H1 (cell line): ENCODE results near the gene CAPN15. TPM values are rescaled to one million over a fixed set of nuclear protein-coding genes. Genes with fewer than 3 reads are reported as not detected.

Experiments
- CTCF ChIA-PET: fragments of 300-600 bp; sonication (Branson Sonifier 250); formaldehyde crosslinking; loops from one replicate; lab custom pipeline; 2021; ENCODE audit not compliant: partially characterized antibody; lab: Charles Lee
- POLR2A ChIA-PET: fragments of 300-600 bp; sonication (Branson Sonifier 250); formaldehyde crosslinking; loops from one replicate; lab custom pipeline; 2021; ENCODE audit warnings: inconsistent platforms; ENCODE audit not compliant: partially characterized antibody; lab: Charles Lee
- DNase-seq, 2 experiments: peaks; one replicate each; pipeline versions ENCODE4 v3.0.0 to v3.0.0-alpha.2; 2010 to 2022; ENCODE audit warnings: low spot score in 2 of 2, low read depth in 1 of 2, mixed read lengths in 1 of 2
- FAIRE-seq: peaks from 2 replicates; lab custom pipeline; 2011; peaks lifted over from hg19 to GRCh38; lab: Jason Lieb, UNC
- H2AFZ ChIP-seq: 2 replicates; pipeline ENCODE4 v1.8.1; 2012; ENCODE audit warnings: low read length, inconsistent platforms
- H2AK5ac ChIP-seq: 2 replicates; pipeline ENCODE4 v1.6.1; 2013; ENCODE audit warnings: low read depth, low read length
- H2BK120ac ChIP-seq: replicated peaks from 2 replicates; pipeline ENCODE3; 2013; ENCODE audit warnings: low read depth, low read length, inconsistent platforms
- H2BK12ac ChIP-seq: 2 replicates; pipeline ENCODE4 v1.6.1; 2013; ENCODE audit warnings: low read depth, low read length
- H2BK15ac ChIP-seq: 2 replicates; pipeline ENCODE4 v1.6.1; 2013; ENCODE audit warnings: low read length
- H2BK20ac ChIP-seq: 2 replicates; pipeline ENCODE4 v1.6.1; 2013; ENCODE audit warnings: low read length
- H2BK5ac ChIP-seq: 2 replicates; pipeline ENCODE4 v1.6.1; 2013; ENCODE audit warnings: low read depth, low read length
- H3K14ac ChIP-seq: 2 replicates; pipeline ENCODE4 v1.6.1; 2013; ENCODE audit warnings: inconsistent platforms; ENCODE audit not compliant: insufficient read length
- H3K18ac ChIP-seq: 2 replicates; pipeline ENCODE4 v1.6.1; 2013; ENCODE audit warnings: low read length; ENCODE audit errors: extremely low read depth
- H3K23ac ChIP-seq: 2 replicates; pipeline ENCODE4 v1.6.1; 2013; ENCODE audit warnings: inconsistent platforms; ENCODE audit not compliant: insufficient read length
- H3K23me2 ChIP-seq: 2 replicates; pipeline ENCODE4 v1.6.1; 2013; ENCODE audit warnings: low read depth, low read length
- H3K27ac ChIP-seq: 2 replicates; pipeline ENCODE4 v1.6.1; 2011; ENCODE audit warnings: low read depth, low read length, inconsistent platforms
- H3K27me3 ChIP-seq, 4 experiments: replicated peaks in 1 of 4; 1 replicate in 1 of 4; 2 replicates in 3 of 4; pipeline versions ENCODE4 v1.6.1 to v1.8.1; 2011 to 2013; ENCODE audit warnings: low read length in 3 of 4, mild to moderate bottlenecking in 3 of 4, inconsistent platforms in 2 of 4, mixed read lengths in 2 of 4, moderate library complexity in 1 of 4; ENCODE audit not compliant: control insufficient read depth in 3 of 4, insufficient read depth in 3 of 4; ENCODE audit errors: extremely low read depth in 1 of 4
- H3K36me3 ChIP-seq, 4 experiments: 2 replicates each; pipeline versions ENCODE4 v1.6.1 to v1.8.1; 2011 to 2013; ENCODE audit warnings: mild to moderate bottlenecking in 4 of 4, low read length in 3 of 4, moderate library complexity in 2 of 4, control low read depth in 1 of 4, inconsistent platforms in 1 of 4; ENCODE audit not compliant: insufficient read depth in 4 of 4, control insufficient read depth in 2 of 4
- H3K4ac ChIP-seq: replicated peaks from 2 replicates; pipeline ENCODE3; 2013; ENCODE audit warnings: low read length, low read depth, mixed read lengths, inconsistent platforms; ENCODE audit not compliant: insufficient read length
- H3K4me1 ChIP-seq, 4 experiments: replicated peaks in 1 of 4; 1 replicate in 1 of 4; 2 replicates in 3 of 4; pipeline versions ENCODE4 v1.6.1 to v1.8.1; 2011 to 2013; ENCODE audit warnings: low read length in 3 of 4, inconsistent platforms in 2 of 4, mixed read lengths in 1 of 4; ENCODE audit not compliant: insufficient read depth in 4 of 4, control insufficient read depth in 3 of 4
- H3K4me2 ChIP-seq, 2 experiments: 2 replicates each; pipeline versions ENCODE4 v1.6.1 to v1.8.1; 2011 to 2013; ENCODE audit warnings: low read depth in 2 of 2, low read length in 2 of 2, control low read depth in 1 of 2, inconsistent platforms in 1 of 2, mild to moderate bottlenecking in 1 of 2; ENCODE audit not compliant: insufficient read depth in 1 of 2
- H3K4me3 ChIP-seq, 4 experiments: fragments of 200-600, 300-600 bp in 1 of 4; sonication (generic), shearing (Covaris generic), sonication (Bioruptor Twin) in 1 of 4; 2 replicates each; pipeline versions ENCODE4 v1.5.1 to v1.8.1; 2011 to 2016; ENCODE audit warnings: low read length in 4 of 4, low read depth in 3 of 4, control low read depth in 2 of 4, inconsistent platforms in 2 of 4, mild to moderate bottlenecking in 2 of 4, mixed read lengths in 1 of 4, moderate library complexity in 1 of 4; ENCODE audit not compliant: insufficient read depth in 2 of 4; ENCODE audit errors: extremely low read depth in 1 of 4
- H3K56ac ChIP-seq: replicated peaks from 2 replicates; pipeline ENCODE3; 2013; ENCODE audit warnings: low read depth, mild to moderate bottlenecking, mixed read lengths, low read length, inconsistent platforms; ENCODE audit not compliant: insufficient read length
- H3K79me1 ChIP-seq: 2 replicates; pipeline ENCODE4 v1.6.1; 2013; ENCODE audit warnings: low read depth, low read length, control low read depth
- H3K79me2 ChIP-seq, 2 experiments: 2 replicates each; pipeline versions ENCODE4 v1.6.1 to v1.8.1; 2012 to 2013; ENCODE audit warnings: low read length in 2 of 2, mild to moderate bottlenecking in 2 of 2, inconsistent platforms in 1 of 2; ENCODE audit not compliant: insufficient read depth in 2 of 2, control insufficient read depth in 1 of 2
- H3K9ac ChIP-seq, 4 experiments: replicated peaks in 1 of 4; 1 replicate in 1 of 4; 2 replicates in 3 of 4; pipeline versions ENCODE4 v1.6.1 to v1.8.1; 2011 to 2013; ENCODE audit warnings: low read depth in 3 of 4, low read length in 3 of 4, control low read depth in 2 of 4, mild to moderate bottlenecking in 2 of 4, moderate library complexity in 2 of 4, inconsistent platforms in 1 of 4; ENCODE audit errors: extremely low read depth in 1 of 4
- H3K9me3 ChIP-seq, 2 experiments: 2 replicates each; pipeline versions ENCODE4 v1.6.1 to v1.8.1; 2012 to 2013; ENCODE audit warnings: mild to moderate bottlenecking in 2 of 2, moderate library complexity in 2 of 2, control low read depth in 1 of 2, inconsistent platforms in 1 of 2, low read depth in 1 of 2, low read length in 1 of 2, mixed read lengths in 1 of 2; ENCODE audit not compliant: insufficient read depth in 2 of 2
- H4K20me1 ChIP-seq, 2 experiments: replicated peaks in 1 of 2; 2 replicates each; pipeline versions ENCODE3 to v1.8.1; 2011 to 2013; ENCODE audit warnings: inconsistent platforms in 2 of 2, low read length in 2 of 2, mild to moderate bottlenecking in 1 of 2; ENCODE audit not compliant: insufficient read depth in 2 of 2, control insufficient read depth in 1 of 2
- H4K5ac ChIP-seq: 2 replicates; pipeline ENCODE4 v1.6.1; 2013; ENCODE audit warnings: low read length, low read depth, mixed read lengths, inconsistent platforms; ENCODE audit not compliant: insufficient read length
- H4K8ac ChIP-seq: 2 replicates; pipeline ENCODE4 v1.8.0; 2013; ENCODE audit warnings: mild to moderate bottlenecking, moderate library complexity, low read length, inconsistent platforms; ENCODE audit not compliant: insufficient read depth; ENCODE audit errors: extremely low read depth
- H4K91ac ChIP-seq: replicated peaks from 2 replicates; pipeline ENCODE3; 2013; ENCODE audit warnings: low read length, mixed read lengths, inconsistent platforms; ENCODE audit not compliant: insufficient read length
- POU5F1 ChIP-seq: IDR thresholded peaks from 2 replicates; pipeline ENCODE4 v1.6.1; 2011; ENCODE audit warnings: low read depth, mild to moderate bottlenecking, low read length, moderate library complexity
- SP2 ChIP-seq: IDR thresholded peaks from 2 replicates; pipeline ENCODE4 v1.6.1; 2012; ENCODE audit warnings: mild to moderate bottlenecking, low read length, inconsistent platforms
- TBP ChIP-seq: IDR thresholded peaks from 2 replicates; pipeline ENCODE4 v1.6.1; 2011; ENCODE audit warnings: low read depth, low read length, improper control_type of control experiment
- WGBS, 2 experiments: shearing (Covaris generic) in 1 of 2; methylation state at CpG; one replicate each; pipeline versions ENCODE4 v1.1.6 to v1.1.7; 2013 to 2015; ENCODE audit warnings: low lambda C conversion rate in 2 of 2, mixed read lengths in 2 of 2, inconsistent platforms in 1 of 2, low coverage in 1 of 2, missing lambda C conversion rate in 1 of 2; ENCODE audit not compliant: insufficient replicate concordance in 2 of 2, insufficient coverage in 1 of 2, insufficient read length in 1 of 2; ENCODE audit errors: extremely low coverage in 1 of 2, missing lambda C conversion rate in 1 of 2; 5-methylcytosine and 5-hydroxymethylcytosine counted together
- polyA plus RNA-seq, 7 experiments: library from polyadenylated mRNA; depleted of rRNA in 3 of 7; stranded (reverse) in 5 of 7; unstranded in 2 of 7; fragments of >200 nt in 5 of 7; fragments of 200-250 nt in 2 of 7; gene quantifications; 1 replicate in 5 of 7; 2 replicates in 1 of 7; 4 replicates in 1 of 7; pipeline versions ENCODE4 v1.2.1 to v1.2.3, GENCODE V29; 2011 to 2013; ENCODE audit warnings: missing spikeins in 2 of 7, mixed read lengths in 2 of 7
- total RNA-seq: library from RNA; stranded (reverse); fragmentation: NEBNext Ultra II Directional; extraction: Animal tissue kit (Norgen Biotek cat#: 25700); gene quantifications from 2 replicates; pipeline ENCODE4 v1.2.1, GENCODE V29; 2021

CAPN15 gene
- total and polyA plus RNA-seq, 2 of the 8 experiments (the other 6 are each of a cell fraction or from before 2014, with no cell fraction given): 38.9 to 76.9 TPM

DNA sequence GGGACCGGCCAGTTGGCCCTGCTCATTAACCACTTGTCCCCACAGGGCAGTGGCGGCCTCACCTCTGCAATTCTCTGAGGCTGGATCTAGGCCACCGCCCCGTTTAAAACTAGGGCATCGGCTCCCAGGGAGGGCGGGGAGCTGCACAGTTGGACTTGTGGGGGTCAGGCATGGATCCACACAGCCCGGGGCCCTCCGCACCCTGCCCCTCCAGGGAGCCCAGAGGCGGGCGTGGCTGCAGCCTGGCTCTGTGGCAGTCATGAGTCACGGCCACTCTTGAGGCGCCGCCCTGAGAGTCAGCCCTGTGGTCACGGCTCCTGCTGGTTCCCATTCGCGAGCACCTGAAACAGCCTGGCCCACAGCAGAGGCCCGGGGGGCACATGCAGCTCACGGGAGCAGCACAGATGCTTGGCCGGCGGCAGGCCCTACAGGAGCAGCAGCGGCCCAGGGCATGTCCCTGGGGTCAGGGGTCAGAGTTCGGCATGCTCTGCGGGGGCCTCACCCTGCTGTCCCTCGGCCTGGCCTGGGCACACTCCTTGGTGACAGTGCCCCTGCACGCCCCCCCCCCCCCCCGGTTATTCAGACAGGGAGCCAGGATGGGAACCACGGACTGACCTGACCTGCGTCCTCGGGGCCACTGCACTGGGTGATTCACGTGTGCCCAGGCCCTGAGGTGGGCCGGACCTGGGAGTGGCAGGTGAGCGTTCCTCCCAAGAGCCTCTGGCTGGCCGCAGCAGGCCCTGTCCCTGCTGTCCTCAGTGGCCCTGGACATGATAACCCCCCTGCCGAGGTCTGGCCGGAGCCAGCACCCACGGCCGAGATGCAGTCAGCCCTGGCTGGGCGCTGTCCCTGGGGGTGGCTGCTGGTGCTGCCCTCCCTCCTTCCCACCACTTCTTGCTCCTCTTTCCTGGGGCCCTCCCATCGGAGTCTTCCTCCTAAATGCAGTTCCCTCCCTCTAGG lies 8.2 kb downstream of the CAPN15 start:
- Histone ChIP-seq H2BK20ac (no peak overlapping the region), H3K36me3 (no peaks in the 10 kb centered on the region; a peak in 2 of 8 replicates), H3K56ac (no peak overlapping the region), H3K23ac (no peak overlapping the region), H2BK15ac (no peak overlapping the region), H3K18ac (no peak overlapping the region), H3K9ac (no peak overlapping the region), H2AK5ac (no peak overlapping the region), H4K8ac (no peak overlapping the region; the same call in 1 of the 2 replicates), H3K9me3 (no peaks in the 10 kb centered on the region), H3K27me3 (no peaks in the 10 kb centered on the region), H3K27ac (no peak overlapping the region), H2BK120ac (no peak overlapping the region), H4K20me1 (peaks cover 7 to 26% of the 10 kb centered on the region in 2 experiments), H2AFZ (no peak overlapping the region), H3K4me3 (no peak overlapping the region), H2BK12ac (no peak overlapping the region), H4K5ac (no peak overlapping the region), H3K79me1 (peaks cover 13% of the 10 kb centered on the region), H3K4ac (no peak overlapping the region), H3K4me2 (no peak overlapping the region), H3K4me1 (no peaks in the 10 kb centered on the region; a peak in 2 of 7 replicates), H2BK5ac (no peak overlapping the region), H3K23me2 (no peaks in the 10 kb centered on the region), H3K14ac (no peak overlapping the region), H3K79me2 (peaks cover 0 to 47% of the 10 kb centered on the region in 2 experiments; a peak in 3 of 4 replicates), H4K91ac (no peak overlapping the region)
- DNase-seq (no peak), FAIRE-seq (no peak)
- TF ChIP-seq SP2 (no peak), TBP (no peak), POU5F1 (no peak)
- 94% methylated on average over 35 of the region's 39 CpGs; no CpG with 5 or more reads in 1 of the 2 experiments for WGBS, 2 experiments
- ChIA-PET CTCF (interaction anchor here (1.2 to 1.7 kb wide), 5 partner anchors 11 to 214 kb away, joined by 3 to 10 read pairs (median 3); no protein-coding TSS in a partner anchor), POLR2A (interaction anchor here (1.9 kb wide), 1 partner anchor 12 kb away, joined by 6 read pairs; no protein-coding TSS in a partner anchor)
